Trophoblast cell (in vitro differentiated cells and primary cell): ENCODE measurements around the gene CAPZB.

ENCODE experiments used
- DNase-seq, 2 donors: peaks; one replicate each; pipeline ENCODE4 v3.0.0-alpha.2; 2016
- H2AFZ ChIP-seq: 2 replicates; pipeline ENCODE4 v1.6.1; 2013; ENCODE audit warnings: low read length, moderate library complexity, mild to moderate bottlenecking; ENCODE audit not compliant: insufficient read depth, poor library complexity
- H2AK5ac ChIP-seq: 2 replicates; pipeline ENCODE4 v1.6.1; 2013; ENCODE audit warnings: mild to moderate bottlenecking, low read length
- H2BK120ac ChIP-seq: 2 replicates; pipeline ENCODE4 v1.6.1; 2013; ENCODE audit warnings: low read length, mild to moderate bottlenecking, moderate library complexity; ENCODE audit not compliant: insufficient read depth, poor library complexity
- H2BK12ac ChIP-seq: 2 replicates; pipeline ENCODE4 v1.6.1; 2013; ENCODE audit warnings: mild to moderate bottlenecking, low read length, moderate library complexity
- H2BK5ac ChIP-seq: 2 replicates; pipeline ENCODE4 v1.6.1; 2013; ENCODE audit warnings: low read length, low read depth, moderate library complexity, mild to moderate bottlenecking; ENCODE audit not compliant: poor library complexity
- H3K14ac ChIP-seq: 2 replicates; pipeline ENCODE4 v1.6.1; 2013; ENCODE audit warnings: mild to moderate bottlenecking, low read length
- H3K18ac ChIP-seq: 2 replicates; pipeline ENCODE4 v1.6.1; 2013; ENCODE audit warnings: mild to moderate bottlenecking, low read length
- H3K23ac ChIP-seq: 2 replicates; pipeline ENCODE4 v1.6.1; 2013; ENCODE audit warnings: low read length
- H3K27ac ChIP-seq: 2 replicates; pipeline ENCODE4 v1.5.1; 2013; ENCODE audit warnings: low read depth, mild to moderate bottlenecking, inconsistent platforms, low read length, moderate library complexity
- H3K27me3 ChIP-seq: 2 replicates; pipeline ENCODE4 v1.6.1; 2013; ENCODE audit warnings: inconsistent platforms, mild to moderate bottlenecking, low read length, moderate library complexity; ENCODE audit not compliant: insufficient read depth
- H3K36me3 ChIP-seq, 2 experiments: 1 replicate in 1 of 2; 2 replicates in 1 of 2; pipeline ENCODE4 v1.6.1; 2013; ENCODE audit warnings: low read length in 2 of 2, mild to moderate bottlenecking in 2 of 2, moderate library complexity in 1 of 2; ENCODE audit not compliant: insufficient read depth in 2 of 2, control insufficient read depth in 1 of 2
- H3K4ac ChIP-seq: 2 replicates; pipeline ENCODE4 v1.6.1; 2013; ENCODE audit warnings: low read depth, mild to moderate bottlenecking, low read length, moderate library complexity
- H3K4me1 ChIP-seq, 2 experiments: 1 replicate in 1 of 2; 2 replicates in 1 of 2; pipeline ENCODE4 v1.6.1; 2013; ENCODE audit warnings: low read length in 2 of 2, mild to moderate bottlenecking in 2 of 2, moderate library complexity in 1 of 2; ENCODE audit not compliant: insufficient read depth in 2 of 2, control insufficient read depth in 1 of 2
- H3K4me2 ChIP-seq: 2 replicates; pipeline ENCODE4 v1.6.1; 2013; ENCODE audit warnings: inconsistent platforms, mild to moderate bottlenecking, low read length, moderate library complexity
- H3K4me3 ChIP-seq: 2 replicates; pipeline ENCODE4 v1.5.1; 2013; ENCODE audit warnings: mild to moderate bottlenecking, low read depth, low read length, inconsistent platforms
- H3K79me1 ChIP-seq: one replicate; pipeline ENCODE4 v1.6.1; 2013; ENCODE audit warnings: low read length
- H3K79me2 ChIP-seq: 2 replicates; pipeline ENCODE4 v1.6.1; 2013; ENCODE audit warnings: low read length, mild to moderate bottlenecking; ENCODE audit not compliant: control insufficient read depth, insufficient read depth, poor library complexity
- H3K9ac ChIP-seq: 2 replicates; pipeline ENCODE4 v1.6.1; 2013; ENCODE audit warnings: mild to moderate bottlenecking, low read length
- H3K9me3 ChIP-seq: 2 replicates; pipeline ENCODE4 v1.6.1; 2013; ENCODE audit warnings: low read depth, mild to moderate bottlenecking, control low read depth, inconsistent platforms, low read length; ENCODE audit not compliant: insufficient read depth
- H4K12ac ChIP-seq: 2 replicates; pipeline ENCODE4 v1.6.1; 2013; ENCODE audit warnings: low read depth, mild to moderate bottlenecking, low read length, moderate library complexity
- H4K8ac ChIP-seq: 2 replicates; pipeline ENCODE4 v1.6.1; 2013; ENCODE audit warnings: low read depth, mild to moderate bottlenecking, low read length, moderate library complexity
- H4K91ac ChIP-seq: one replicate; pipeline ENCODE4 v1.6.1; 2013; ENCODE audit warnings: low read depth, mild to moderate bottlenecking, low read length, moderate library complexity
- WGBS: extraction: QIAGEN DNeasy Blood & Tissue Kit; methylation state at CpG from one replicate; pipeline ENCODE4 v1.1.7; 2013; ENCODE audit warnings: missing lambda C conversion rate; ENCODE audit not compliant: insufficient read length, insufficient coverage; ENCODE audit errors: extremely low coverage; 5-methylcytosine and 5-hydroxymethylcytosine counted together

CAPZB gene

DNA sequence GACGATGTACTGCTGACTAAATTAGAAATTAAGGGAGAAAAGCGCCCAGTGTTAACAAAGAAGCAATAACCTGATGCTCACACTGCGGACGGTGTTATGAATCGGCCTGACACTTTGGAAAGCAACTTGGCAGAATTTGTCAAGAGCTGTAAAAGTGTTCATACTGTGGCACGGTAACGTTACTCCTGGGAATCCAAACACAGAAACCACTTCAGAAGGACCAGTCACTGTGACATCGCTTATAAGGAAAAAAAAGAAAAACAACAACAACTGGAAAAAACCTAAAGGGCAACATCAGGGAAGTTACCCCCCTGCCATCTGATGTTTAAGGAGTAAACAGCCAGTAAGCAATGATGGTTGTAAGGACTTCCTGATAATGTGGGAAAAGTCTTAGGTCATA is 27.7 kb downstream of the CAPZB start:
- H2AK5ac ChIP-seq: no peak overlapping the region
- H3K23ac ChIP-seq: no peak overlapping the region
- DNase-seq: no peak
- WGBS: no CpG with 5 or more reads among the region's 8 CpGs
- no peak overlapping the region for H3K27ac ChIP-seq
- H3K79me1 ChIP-seq: no peaks in the 10 kb centered on the region
- H2BK120ac ChIP-seq: no peak overlapping the region
- peaks cover 19 to 23% of the 10 kb centered on the region in 2 experiments for H3K4me1 ChIP-seq
- no peak overlapping the region for H3K4me3 ChIP-seq
- no peak overlapping the region for H4K8ac ChIP-seq
- H2BK12ac ChIP-seq: no peak overlapping the region
- no peak overlapping the region for H4K91ac ChIP-seq
- peaks cover 2% of the 10 kb centered on the region for H3K9me3 ChIP-seq
- no peak overlapping the region for H2AFZ ChIP-seq
- peaks cover 26% of the 10 kb centered on the region for H3K79me2 ChIP-seq
- no peak overlapping the region for H3K9ac ChIP-seq
- H3K18ac ChIP-seq: no peak overlapping the region
- peak overlapping the region; percentile 18 for H3K4ac ChIP-seq
- no peaks in the 10 kb centered on the region for H3K27me3 ChIP-seq
- H2BK5ac ChIP-seq: no peak overlapping the region
- H3K14ac ChIP-seq: no peak overlapping the region
- H4K12ac ChIP-seq: no peak overlapping the region
- no peak overlapping the region for H3K4me2 ChIP-seq
- H3K36me3 ChIP-seq: peaks cover 0 to 4% of the 10 kb centered on the region in 2 experiments

DNA sequence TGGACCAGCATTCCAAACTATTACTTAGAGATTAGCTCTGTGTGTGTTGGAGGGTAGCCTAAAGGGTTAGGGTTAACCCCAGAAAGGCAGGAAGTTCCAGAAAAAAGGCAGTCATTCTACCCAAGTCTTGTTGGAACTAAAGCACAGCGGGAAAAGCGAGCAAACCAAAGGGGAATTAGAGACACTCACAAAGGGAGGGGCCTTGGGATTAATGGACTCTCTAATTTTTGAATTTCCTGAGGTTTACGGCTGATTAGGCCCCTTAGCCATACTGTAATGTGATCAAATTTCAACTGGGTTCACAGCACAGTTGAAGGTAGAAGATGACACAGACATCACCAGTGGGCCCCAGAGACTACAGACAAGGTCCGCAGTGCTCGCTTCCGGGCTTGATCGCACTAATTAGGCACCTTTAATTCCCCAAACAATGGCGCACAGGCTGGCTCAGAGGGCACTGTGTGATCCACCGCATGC is 28.3 kb downstream of the CAPZB start:
- no peak overlapping the region for H3K14ac ChIP-seq
- WGBS: no CpG with 5 or more reads among the region's 9 CpGs
- H3K23ac ChIP-seq: no peak overlapping the region
- H4K12ac ChIP-seq: no peak overlapping the region
- H3K36me3 ChIP-seq: peaks cover 0 to 4% of the 10 kb centered on the region in 2 experiments
- H3K79me1 ChIP-seq: no peaks in the 10 kb centered on the region
- peak overlapping the region; percentile 18 for H3K9ac ChIP-seq
- H2AFZ ChIP-seq: no peak overlapping the region
- peaks cover 31% of the 10 kb centered on the region for H3K79me2 ChIP-seq
- no peak overlapping the region for H3K27ac ChIP-seq
- no peaks in the 10 kb centered on the region for H3K27me3 ChIP-seq
- H3K4me3 ChIP-seq: no peak overlapping the region
- H2BK120ac ChIP-seq: no peak overlapping the region
- no peak overlapping the region for H3K18ac ChIP-seq
- no peak overlapping the region for H3K4me2 ChIP-seq
- H2BK5ac ChIP-seq: no peak overlapping the region
- no peak for DNase-seq
- peaks cover 20 to 23% of the 10 kb centered on the region in 2 experiments for H3K4me1 ChIP-seq
- no peak overlapping the region for H2AK5ac ChIP-seq
- peaks cover 2% of the 10 kb centered on the region for H3K9me3 ChIP-seq
- no peak overlapping the region for H4K8ac ChIP-seq
- peak overlapping the region; percentile 66 for H3K4ac ChIP-seq
- H4K91ac ChIP-seq: no peak overlapping the region
- no peak overlapping the region for H2BK12ac ChIP-seq

DNA sequence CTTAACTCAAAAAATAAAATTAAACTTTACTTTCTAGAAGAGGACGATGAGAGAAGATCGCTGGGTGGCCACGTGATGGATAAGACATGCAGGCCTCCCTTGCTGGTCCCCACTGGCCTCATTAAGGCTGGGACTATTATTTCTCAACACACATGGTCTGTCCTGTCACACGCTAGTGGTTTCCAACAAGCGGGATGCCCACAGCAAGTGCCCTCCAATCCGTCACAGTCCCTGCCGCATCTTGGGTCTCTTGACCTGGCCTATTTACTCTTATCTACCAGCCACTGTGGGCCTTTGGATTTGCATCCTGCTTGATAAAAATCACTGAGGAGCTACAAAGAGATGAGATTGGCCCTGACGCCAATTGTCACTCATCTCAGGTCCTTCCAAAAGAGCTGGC is 30.0 kb downstream of the CAPZB start:
- Histone ChIP-seq H3K18ac (no peak overlapping the region), H2BK5ac (no peak overlapping the region), H3K4me2 (no peak overlapping the region), H3K14ac (no peak overlapping the region), H3K27ac (no peak overlapping the region), H3K79me2 (peaks cover 29% of the 10 kb centered on the region), H3K23ac (no peak overlapping the region), H3K9ac (no peak overlapping the region), H3K9me3 (no peaks in the 10 kb centered on the region), H3K27me3 (no peaks in the 10 kb centered on the region), H3K4ac (peak overlapping the region; percentile 3), H3K79me1 (no peaks in the 10 kb centered on the region), H2AFZ (no peak overlapping the region), H4K8ac (no peak overlapping the region), H3K4me3 (no peak overlapping the region), H4K91ac (no peak overlapping the region), H2AK5ac (no peak overlapping the region), H3K36me3 (no peaks in the 10 kb centered on the region), H4K12ac (no peak overlapping the region), H3K4me1 (peaks cover 21 to 27% of the 10 kb centered on the region in 2 experiments), H2BK12ac (no peak overlapping the region), H2BK120ac (no peak overlapping the region)
- WGBS: no CpG with 5 or more reads among the region's 8 CpGs
- no peak for DNase-seq

DNA sequence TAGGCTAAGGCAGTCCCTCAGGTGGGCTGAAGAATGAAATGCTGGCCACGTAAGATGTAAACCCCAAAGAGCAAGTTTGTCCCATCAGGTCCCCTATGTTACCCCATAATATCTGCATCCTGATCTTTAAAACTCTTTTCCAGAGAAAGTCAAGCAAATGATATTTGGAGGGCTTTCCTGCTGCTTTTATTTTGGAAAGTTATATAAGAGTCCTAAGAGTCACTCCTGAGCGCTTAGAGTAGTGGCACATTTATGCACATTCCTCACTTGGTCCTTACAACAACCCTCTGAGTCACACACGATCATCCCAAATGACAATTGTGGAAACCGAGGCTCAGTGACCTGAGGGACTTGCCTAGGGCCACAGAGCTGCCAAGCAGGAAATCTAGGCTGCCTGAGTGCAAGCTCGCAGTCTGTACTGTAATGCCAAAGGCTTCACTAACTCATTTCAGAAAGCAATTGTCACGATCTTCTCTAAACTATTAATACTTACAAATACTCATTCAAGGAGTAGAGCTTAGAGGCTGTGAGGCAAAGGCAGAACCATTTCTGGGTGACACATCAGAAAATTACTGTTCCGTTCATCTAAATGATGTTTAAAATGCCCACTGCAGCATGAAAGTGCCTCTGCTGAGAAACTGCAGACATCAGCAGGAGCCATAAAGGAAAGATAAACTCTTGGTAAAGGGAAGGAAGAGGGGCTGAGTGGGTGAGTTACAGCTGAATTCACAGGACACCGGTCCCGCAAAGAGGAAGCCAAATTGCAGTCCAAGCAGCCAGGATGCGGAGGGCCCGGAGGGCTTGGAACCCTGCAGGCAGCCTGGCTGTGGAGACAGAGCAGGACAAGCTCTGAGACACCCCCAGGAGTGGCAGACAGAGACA is 30.8 kb downstream of the CAPZB start:
- peak; percentile 15 to 37 for DNase-seq
- Histone ChIP-seq H3K27me3 (no peaks in the 10 kb centered on the region), H3K9me3 (no peaks in the 10 kb centered on the region), H3K36me3 (no peaks in the 10 kb centered on the region), H4K8ac (no peak overlapping the region), H3K4me2 (no peak overlapping the region), H3K23ac (no peak overlapping the region), H2BK12ac (no peak overlapping the region), H3K4me3 (no peak overlapping the region), H4K12ac (no peak overlapping the region), H3K4ac (peak overlapping the region; percentile 50), H3K27ac (peak overlapping the region; percentile 22), H3K79me1 (no peaks in the 10 kb centered on the region), H3K14ac (no peak overlapping the region), H2BK120ac (no peak overlapping the region), H4K91ac (no peak overlapping the region), H2AK5ac (no peak overlapping the region), H3K9ac (no peak overlapping the region), H3K4me1 (peaks cover 21 to 28% of the 10 kb centered on the region in 2 experiments), H2AFZ (no peak overlapping the region), H2BK5ac (no peak overlapping the region), H3K18ac (no peak overlapping the region), H3K79me2 (peaks cover 25% of the 10 kb centered on the region)
- no CpG with 5 or more reads among the region's 11 CpGs for WGBS
